Bronchial epithelial cell (primary cell): ENCODE measurements around the gene UGGT2. TPM values are rescaled to one million over a fixed set of nuclear protein-coding genes. Genes with fewer than 3 reads are reported as not detected.
A peak's percentile ranks its signal among the peaks of the same experiment; 100 is the strongest.

Experiments used
- DNase-seq: peaks from one replicate; pipeline ENCODE4 v3.0.0-alpha.2; 2010; ENCODE audit warnings: low read depth
- FAIRE-seq: peaks from 2 replicates; lab custom pipeline; 2011; peaks lifted over from hg19 to GRCh38; lab: Jason Lieb, UNC
- H3K27me3 ChIP-seq: 2 replicates; pipeline ENCODE4 v1.5.1; 2011; ENCODE audit warnings: low read length; ENCODE audit not compliant: control insufficient read depth, insufficient read depth
- H3K36me3 ChIP-seq: 2 replicates; pipeline ENCODE4 v1.5.1; 2011; ENCODE audit warnings: low read length; ENCODE audit not compliant: control insufficient read depth, insufficient read depth
- H3K4me3 ChIP-seq: 2 replicates; pipeline ENCODE4 v1.5.1; 2011; ENCODE audit warnings: mild to moderate bottlenecking, low read depth, low read length, control low read depth
- total RNA-seq: library from RNA; depleted of rRNA; stranded (reverse); fragments of >200 nt; gene quantifications from 2 replicates; pipeline ENCODE4 v1.2.1, GENCODE V29; 2014
- TF ChIP-seq, protein P1 (sequence below): IDR thresholded peaks from 2 replicates; pipeline ENCODE4 v1.5.1; 2011; ENCODE audit warnings: mild to moderate bottlenecking, moderate library complexity, low read length, control low read depth, inconsistent platforms; ENCODE audit not compliant: insufficient read depth, severe bottlenecking

UGGT2 gene
- total RNA-seq, 1 donor from 2014 or later: 25.3 TPM

GRCh38 chr13:96027496-96027895 is 25.7 kb downstream of the UGGT2 start:
- FAIRE-seq (no peak), DNase-seq (no peak)
- H3K27me3 ChIP-seq: no peaks in the 10 kb centered on the region
- TF ChIP-seq, protein P1, sequence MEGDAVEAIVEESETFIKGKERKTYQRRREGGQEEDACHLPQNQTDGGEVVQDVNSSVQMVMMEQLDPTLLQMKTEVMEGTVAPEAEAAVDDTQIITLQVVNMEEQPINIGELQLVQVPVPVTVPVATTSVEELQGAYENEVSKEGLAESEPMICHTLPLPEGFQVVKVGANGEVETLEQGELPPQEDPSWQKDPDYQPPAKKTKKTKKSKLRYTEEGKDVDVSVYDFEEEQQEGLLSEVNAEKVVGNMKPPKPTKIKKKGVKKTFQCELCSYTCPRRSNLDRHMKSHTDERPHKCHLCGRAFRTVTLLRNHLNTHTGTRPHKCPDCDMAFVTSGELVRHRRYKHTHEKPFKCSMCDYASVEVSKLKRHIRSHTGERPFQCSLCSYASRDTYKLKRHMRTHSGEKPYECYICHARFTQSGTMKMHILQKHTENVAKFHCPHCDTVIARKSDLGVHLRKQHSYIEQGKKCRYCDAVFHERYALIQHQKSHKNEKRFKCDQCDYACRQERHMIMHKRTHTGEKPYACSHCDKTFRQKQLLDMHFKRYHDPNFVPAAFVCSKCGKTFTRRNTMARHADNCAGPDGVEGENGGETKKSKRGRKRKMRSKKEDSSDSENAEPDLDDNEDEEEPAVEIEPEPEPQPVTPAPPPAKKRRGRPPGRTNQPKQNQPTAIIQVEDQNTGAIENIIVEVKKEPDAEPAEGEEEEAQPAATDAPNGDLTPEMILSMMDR: no peak
- H3K36me3 ChIP-seq: no peaks in the 10 kb centered on the region
- H3K4me3 ChIP-seq: no peak overlapping the region

- Histone ChIP-seq H3K4me3 (no peak overlapping the region), H3K36me3 (no peaks in the 10 kb centered on the region), H3K27me3 (no peaks in the 10 kb centered on the region)
- DNase-seq: peak; percentile 28
- no peak for FAIRE-seq
- TF ChIP-seq, protein P1: no peak
These were observed 27.9 kb downstream of the UGGT2 start for GRCh38 chr13:96025283-96025682.

GRCh38 chr13:96020931-96021330 is 32.3 kb downstream of the UGGT2 start:
- FAIRE-seq (no peak), DNase-seq (no peak)
- TF ChIP-seq, protein P1: no peak
- no peaks in the 10 kb centered on the region for H3K27me3 ChIP-seq
- no peak overlapping the region for H3K4me3 ChIP-seq
- H3K36me3 ChIP-seq: peaks cover 3% of the 10 kb centered on the region

- peak; percentile 63 for DNase-seq
- Histone ChIP-seq H3K4me3 (no peak overlapping the region), H3K36me3 (peaks cover 3% of the 10 kb centered on the region), H3K27me3 (no peaks in the 10 kb centered on the region)
- TF ChIP-seq, protein P1: peak; percentile 75
- FAIRE-seq: no peak
These were observed 33.0 kb downstream of the UGGT2 start for GRCh38 chr13:96020155-96020575.

DNA sequence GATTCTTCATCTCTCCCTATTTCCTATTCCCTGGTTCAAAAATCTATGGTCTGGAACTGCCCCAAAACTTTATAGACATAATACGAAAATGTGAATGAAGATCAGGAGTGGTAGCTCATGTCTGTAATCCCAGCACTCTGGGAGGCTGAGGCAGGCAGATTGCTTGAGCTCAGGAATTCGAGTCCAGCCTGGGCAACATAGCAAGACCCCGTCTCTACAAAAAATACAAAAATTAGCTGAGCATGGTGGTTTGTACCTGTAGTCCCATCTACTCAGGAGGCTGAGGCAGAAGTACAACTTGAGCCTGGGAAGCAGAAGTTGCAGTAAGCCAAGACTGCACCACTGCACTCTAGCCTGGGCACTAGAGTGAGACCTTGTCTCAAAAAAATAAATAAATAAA is 35.1 kb downstream of the UGGT2 start:
- H3K4me3 ChIP-seq: no peak overlapping the region

GRCh38 chr13:96011291-96011872 is 41.8 kb downstream of the UGGT2 start:
- TF ChIP-seq, protein P1: no peak
- Histone ChIP-seq H3K27me3 (no peaks in the 10 kb centered on the region), H3K4me3 (no peak overlapping the region), H3K36me3 (no peaks in the 10 kb centered on the region)
- DNase-seq: no peak
- no peak for FAIRE-seq

More for the DNA sequence above, 35.1 kb downstream of the UGGT2 start:
- DNase-seq: no peak
- Histone ChIP-seq H3K36me3 (peaks cover 3% of the 10 kb centered on the region), H3K27me3 (no peaks in the 10 kb centered on the region)
- FAIRE-seq: no peak
- TF ChIP-seq, protein P1: no peak
